LNCAP (cell line): ENCODE data around the gene P2RY8.
A peak's percentile ranks its signal among the peaks of the same experiment; 100 is the strongest.

Experiments
- CTCF ChIP-seq: fragments of 450-650 bp; IDR thresholded peaks from 2 replicates; pipeline ENCODE4 v1.5.1; 2017; ENCODE audit warnings: mild to moderate bottlenecking

Gene P2RY8

GRCh38 chrX:1463581-1463980 lies 73.4 kb downstream of the P2RY8 start:
- no peak for TF ChIP-seq CTCF

- TF ChIP-seq CTCF: no peak
Measured at GRCh38 chrX:1462596-1463251, 74.3 kb downstream of the P2RY8 start.

GRCh38 chrX:1462110-1462509 lies 74.9 kb downstream of the P2RY8 start:
- no peak for TF ChIP-seq CTCF

GRCh38 chrX:1455948-1456280 lies 81.1 kb downstream of the P2RY8 start:
- no peak for TF ChIP-seq CTCF

DNA sequence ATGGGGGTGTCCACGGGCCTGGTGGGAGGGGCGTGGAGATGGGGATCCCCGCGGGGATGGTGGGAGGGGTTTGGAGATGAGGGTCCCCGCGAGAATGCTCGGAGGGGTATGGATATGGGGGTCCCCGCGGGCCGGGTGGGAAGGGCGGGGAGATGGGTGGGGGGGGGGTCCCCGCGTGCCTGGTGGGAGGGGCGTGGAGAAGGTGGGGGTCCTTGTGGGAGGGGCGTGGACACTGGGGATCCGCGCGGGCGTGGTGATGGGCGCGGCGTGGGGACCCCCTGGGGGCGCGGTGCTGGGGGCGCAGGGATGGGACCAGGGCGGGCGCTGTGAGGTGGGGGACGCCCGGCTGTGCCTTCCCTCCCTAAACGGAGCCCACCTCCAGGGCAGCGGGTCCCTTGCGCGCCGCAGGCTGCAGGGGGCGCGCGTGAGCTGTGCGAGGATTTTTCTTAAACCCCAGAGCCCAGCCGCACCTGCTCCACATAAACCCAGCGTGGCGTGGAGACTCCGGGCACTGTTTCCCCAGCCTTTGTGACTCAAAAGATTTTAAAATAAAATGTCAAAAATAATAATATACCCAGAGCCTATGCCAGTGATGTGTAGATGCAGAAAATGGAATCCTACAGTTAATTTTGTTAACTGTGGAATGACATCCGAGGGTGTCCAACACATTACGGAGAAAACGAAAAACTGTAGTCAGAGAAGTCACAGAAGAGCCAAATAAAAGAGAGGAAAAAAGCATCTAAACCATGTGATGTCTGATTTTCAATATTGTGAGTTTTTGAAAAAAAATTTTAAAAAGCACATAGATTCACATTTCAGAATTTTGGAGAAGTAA lies 82.8 kb downstream of the P2RY8 start:
- peak; percentile 94 for TF ChIP-seq CTCF

GRCh38 chrX:1453395-1453783 lies 83.6 kb downstream of the P2RY8 start:
- no peak for TF ChIP-seq CTCF

GRCh38 chrX:1452516-1453394 lies 84.2 kb downstream of the P2RY8 start, which contains the start of gene ASMTL:
Gene ASMTL (minus strand): TSS chrX:1452909. CDS start chrX:1452840, 69 bp downstream.
- no peak for TF ChIP-seq CTCF
